GM10248 (cell line): ENCODE results near the gene LASP1.
A peak's percentile ranks its signal among the peaks of the same experiment; 100 is the strongest.

Experiments used
- CTCF ChIA-PET: fragments of 300-600 bp; sonication (Branson Sonifier 250); formaldehyde crosslinking; extraction: SDS; loops from one replicate; lab custom pipeline; 2021; ENCODE audit warnings: antibody characterized with exemption; lab: Yijun Ruan, JAX
- POLR2A ChIA-PET: fragments of 350-650 bp; sonication (Branson Sonifier 250); formaldehyde crosslinking; extraction: SDS; loops from one replicate; lab custom pipeline; 2020; ENCODE audit warnings: antibody characterized with exemption; lab: Yijun Ruan, JAX
- DNase-seq: peaks from one replicate; pipeline ENCODE4 v3.0.0; 2012; ENCODE audit errors: extremely low spot score
- CTCF ChIP-seq: IDR thresholded peaks from 2 replicates; pipeline ENCODE4 v1.5.1; 2012; ENCODE audit warnings: mild to moderate bottlenecking, low read depth; ENCODE audit errors: extremely low read depth, missing control alignments, control extremely low read depth

LASP1 gene

GRCh38 chr17:38917259-38917658 is 47.4 kb downstream of the LASP1 start:
- no peak for DNase-seq
- ChIA-PET CTCF (interaction anchor here (0.9 kb wide), 1 partner anchor 9 kb away, joined by 3 read pairs; the partner anchor contains the start of gene LASP1NB), POLR2A (no interaction called here)
- TF ChIP-seq CTCF: peak; percentile 16

DNA sequence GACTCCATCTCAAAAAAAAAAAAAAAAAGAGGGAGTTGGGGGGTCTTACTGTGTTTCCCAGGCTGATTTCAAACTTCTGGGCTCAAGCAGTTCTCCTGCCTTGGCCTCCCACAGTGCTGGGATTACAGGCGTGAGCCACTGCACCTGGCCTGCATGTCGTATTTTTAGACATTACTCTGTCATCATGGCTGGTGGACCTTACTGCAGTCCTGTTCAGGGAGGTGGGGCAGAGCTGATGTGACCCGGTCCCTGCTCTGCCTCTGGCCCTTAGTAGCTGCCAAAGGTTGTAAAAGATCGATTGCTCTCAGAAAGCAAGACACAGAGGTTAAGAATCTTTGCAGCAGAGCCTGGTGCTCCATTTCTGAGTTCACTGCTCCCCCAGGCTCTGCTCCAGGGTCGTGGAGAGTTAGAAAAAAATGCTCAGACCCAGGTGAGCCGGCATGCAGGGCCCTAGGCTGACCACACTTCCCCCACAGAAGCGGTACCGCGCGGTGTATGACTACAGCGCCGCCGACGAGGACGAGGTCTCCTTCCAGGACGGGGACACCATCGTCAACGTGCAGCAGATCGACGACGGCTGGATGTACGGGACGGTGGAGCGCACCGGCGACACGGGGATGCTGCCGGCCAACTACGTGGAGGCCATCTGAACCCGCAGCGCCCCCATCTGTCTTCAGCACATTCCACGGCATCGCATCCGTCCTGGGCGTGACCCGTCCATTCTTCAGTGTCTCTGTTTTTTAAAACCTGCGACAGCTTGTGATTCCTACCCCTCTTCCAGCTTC is 48.5 kb downstream of the LASP1 start:
- TF ChIP-seq CTCF: no peak
- no peak for DNase-seq
- POLR2A ChIA-PET: interaction anchor here (0.5 kb wide), 1 partner anchor 15 kb away, joined by 3 read pairs; no protein-coding TSS in a partner anchor
- CTCF ChIA-PET: no interaction called here

- POLR2A ChIA-PET: interaction anchor here (0.5 kb wide), 1 partner anchor 16 kb away, joined by 3 read pairs; no protein-coding TSS in a partner anchor
- CTCF ChIA-PET: no interaction called here
- DNase-seq: no peak
- TF ChIP-seq CTCF: no peak
These were observed 49.1 kb downstream of the LASP1 start for GRCh38 chr17:38918916-38919315.

DNA sequence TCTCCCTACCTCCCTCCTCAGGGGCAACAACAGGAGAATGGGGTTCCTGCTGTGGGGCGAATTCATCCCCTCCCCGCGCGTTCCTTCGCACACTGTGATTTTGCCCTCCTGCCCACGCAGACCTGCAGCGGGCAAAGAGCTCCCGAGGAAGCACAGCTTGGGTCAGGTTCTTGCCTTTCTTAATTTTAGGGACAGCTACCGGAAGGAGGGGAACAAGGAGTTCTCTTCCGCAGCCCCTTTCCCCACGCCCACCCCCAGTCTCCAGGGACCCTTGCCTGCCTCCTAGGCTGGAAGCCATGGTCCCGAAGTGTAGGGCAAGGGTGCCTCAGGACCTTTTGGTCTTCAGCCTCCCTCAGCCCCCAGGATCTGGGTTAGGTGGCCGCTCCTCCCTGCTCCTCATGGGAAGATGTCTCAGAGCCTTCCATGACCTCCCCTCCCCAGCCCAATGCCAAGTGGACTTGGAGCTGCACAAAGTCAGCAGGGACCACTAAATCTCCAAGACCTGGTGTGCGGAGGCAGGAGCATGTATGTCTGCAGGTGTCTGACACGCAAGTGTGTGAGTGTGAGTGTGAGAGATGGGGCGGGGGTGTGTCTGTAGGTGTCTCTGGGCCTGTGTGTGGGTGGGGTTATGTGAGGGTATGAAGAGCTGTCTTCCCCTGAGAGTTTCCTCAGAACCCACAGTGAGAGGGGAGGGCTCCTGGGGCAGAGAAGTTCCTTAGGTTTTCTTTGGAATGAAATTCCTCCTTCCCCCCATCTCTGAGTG is 49.6 kb downstream of the LASP1 start:
- TF ChIP-seq CTCF: no peak
- ChIA-PET CTCF (no interaction called here), POLR2A (no interaction called here)
- no peak for DNase-seq

DNA sequence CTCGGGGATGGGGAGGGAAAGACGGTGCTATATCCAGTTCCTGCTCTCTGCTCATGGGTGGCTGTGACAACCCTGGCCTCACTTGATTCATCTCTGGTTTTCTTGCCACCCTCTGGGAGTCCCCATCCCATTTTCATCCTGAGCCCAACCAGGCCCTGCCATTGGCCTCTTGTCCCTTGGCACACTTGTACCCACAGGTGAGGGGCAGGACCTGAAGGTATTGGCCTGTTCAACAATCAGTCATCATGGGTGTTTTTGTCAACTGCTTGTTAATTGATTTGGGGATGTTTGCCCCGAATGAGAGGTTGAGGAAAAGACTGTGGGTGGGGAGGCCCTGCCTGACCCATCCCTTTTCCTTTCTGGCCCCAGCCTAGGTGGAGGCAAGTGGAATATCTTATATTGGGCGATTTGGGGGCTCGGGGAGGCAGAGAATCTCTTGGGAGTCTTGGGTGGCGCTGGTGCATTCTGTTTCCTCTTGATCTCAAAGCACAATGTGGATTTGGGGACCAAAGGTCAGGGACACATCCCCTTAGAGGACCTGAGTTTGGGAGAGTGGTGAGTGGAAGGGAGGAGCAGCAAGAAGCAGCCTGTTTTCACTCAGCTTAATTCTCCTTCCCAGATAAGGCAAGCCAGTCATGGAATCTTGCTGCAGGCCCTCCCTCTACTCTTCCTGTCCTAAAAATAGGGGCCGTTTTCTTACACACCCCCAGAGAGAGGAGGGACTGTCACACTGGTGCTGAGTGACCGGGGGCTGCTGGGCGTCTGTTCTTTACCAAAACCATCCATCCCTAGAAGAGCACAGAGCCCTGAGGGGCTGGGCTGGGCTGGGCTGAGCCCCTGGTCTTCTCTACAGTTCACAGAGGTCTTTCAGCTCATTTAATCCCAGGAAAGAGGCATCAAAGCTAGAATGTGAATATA is 50.8 kb downstream of the LASP1 start:
- DNase-seq: no peak
- ChIA-PET CTCF (no interaction called here), POLR2A (no interaction called here)
- no peak for TF ChIP-seq CTCF
